H4 (cell line): ENCODE data around the gene TBL2. TPM values are rescaled to one million over a fixed set of nuclear protein-coding genes. Genes with fewer than 3 reads are reported as not detected.
"Not testable (repeated sequence)": the region's sequence is repeated elsewhere in the genome, so short reads cannot be mapped to it uniquely, and the experiment has no call there.

Source experiments
- DNase-seq: peaks from one replicate; pipeline ENCODE4 v3.0.0-alpha.2; 2015; ENCODE audit warnings: low spot score
- total RNA-seq: library from RNA; depleted of rRNA; stranded (reverse); fragments of >200 nt; shearing (Covaris generic); gene quantifications from 2 replicates; pipeline ENCODE4 v1.2.3, GENCODE V29; 2014; rRNA removed

Gene TBL2
- total RNA-seq = 57.0 and 68.6 TPM in 2 replicates

GRCh38 chr7:73578342-73579128 lies at the start of gene TBL2:
Gene TBL2 (minus strand): TSS chr7:73578579. CDS start chr7:73578549, 30 bp downstream.
- peak; percentile 98 for DNase-seq

- DNase-seq = no peak
Observed at GRCh38 chr7:73626814-73627213, 48.4 kb upstream of the TBL2 start.

- DNase-seq = no peak
Observed at GRCh38 chr7:73625276-73625675, 46.9 kb upstream of the TBL2 start.

- no peak for DNase-seq
Observed at GRCh38 chr7:73624669-73625001, 46.3 kb upstream of the TBL2 start.

- DNase-seq = no peak
Observed at GRCh38 chr7:73623798-73624668, 45.7 kb upstream of the TBL2 start, which contains the start of gene MLXIPL. Gene MLXIPL (minus strand): TSS chr7:73624522. CDS start chr7:73624492, 30 bp downstream.

GRCh38 chr7:73622909-73623797 lies 44.8 kb upstream of the TBL2 start:
- no peak for DNase-seq

- no peak for DNase-seq
Observed at GRCh38 chr7:73622527-73622908, 44.1 kb upstream of the TBL2 start.

- DNase-seq = no peak
Observed at GRCh38 chr7:73621168-73622063, 43.0 kb upstream of the TBL2 start.

GRCh38 chr7:73619394-73619793 lies 41.0 kb upstream of the TBL2 start:
- DNase-seq = not testable (repeated sequence)

GRCh38 chr7:73618538-73618937 lies 40.2 kb upstream of the TBL2 start:
- no peak for DNase-seq

GRCh38 chr7:73617520-73617919 lies 39.1 kb upstream of the TBL2 start:
- not testable (repeated sequence) for DNase-seq

- DNase-seq = no peak
Observed at GRCh38 chr7:73615886-73616285, 37.5 kb upstream of the TBL2 start.

GRCh38 chr7:73614937-73615336 lies 36.6 kb upstream of the TBL2 start:
- not testable (repeated sequence) for DNase-seq

GRCh38 chr7:73613954-73614735 lies 35.8 kb upstream of the TBL2 start:
- peak; percentile 52 for DNase-seq

- DNase-seq = peak; percentile 69
Observed at GRCh38 chr7:73612598-73613269, 34.4 kb upstream of the TBL2 start.

- DNase-seq = no peak
Observed at GRCh38 chr7:73611017-73611555, 32.7 kb upstream of the TBL2 start.

- no peak for DNase-seq
Observed at GRCh38 chr7:73610105-73610504, 31.7 kb upstream of the TBL2 start.

GRCh38 chr7:73607692-73607983 lies 29.3 kb upstream of the TBL2 start:
- not testable (repeated sequence) for DNase-seq
